T-cell (primary cell): ENCODE results near the gene TRAF4. TPM values are rescaled to one million over a fixed set of nuclear protein-coding genes. Genes with fewer than 3 reads are reported as not detected.
"Not testable (repeated sequence)": the region's sequence is repeated elsewhere in the genome, so short reads cannot be mapped to it uniquely, and the experiment has no call there.

Experiments used
- ATAC-seq, 4 experiments: fragments of 200-7000 bp in 3 of 4; fragments of 150-1000 bp in 1 of 4; cut with Tn5 transposase; replicated peaks in 1 of 4; 1 replicate in 3 of 4; 2 replicates in 1 of 4; pipeline ENCODE4 v1.10.0; 2021; ENCODE audit warnings: moderate library complexity in 3 of 4, mild to moderate bottlenecking in 2 of 4, moderate number of reproducible peaks in 1 of 4
- CTCF ChIA-PET, 2 donors: fragments of 300-600 bp; sonication (Branson Sonifier 250); formaldehyde crosslinking; loops; one replicate each; lab custom pipeline; 2022; ENCODE audit warnings: antibody characterized with exemption in 2 of 2; lab: Charles Lee
- POLR2A ChIA-PET, 2 donors: fragments of 300-600 bp; sonication (Branson Sonifier 250); formaldehyde crosslinking; loops; one replicate each; lab custom pipeline; 2022; ENCODE audit warnings: antibody characterized with exemption in 2 of 2; lab: Charles Lee
- DNase-seq, 35 experiments: peaks; one replicate each; pipeline versions ENCODE4 v3.0.0 to v3.0.0-alpha.2; 2013 to 2023
- H3K27ac ChIP-seq: one replicate; pipeline ENCODE4 v1.5.1; 2013; ENCODE audit warnings: low read length
- H3K27me3 ChIP-seq, 2 experiments: replicated peaks in 1 of 2; 1 replicate in 1 of 2; 2 replicates in 1 of 2; pipeline versions ENCODE4 v1.6.1 to v1.7.0; 2013; ENCODE audit warnings: low read length in 1 of 2, mixed read lengths in 1 of 2; ENCODE audit not compliant: control insufficient read depth in 2 of 2, insufficient read depth in 2 of 2; ENCODE audit errors: extremely low read depth in 1 of 2
- H3K36me3 ChIP-seq, 2 donors: 1 replicate in 1 of 2; 2 replicates in 1 of 2; pipeline versions ENCODE4 v1.6.1 to v1.7.0; 2013; ENCODE audit warnings: low read length in 1 of 2; ENCODE audit not compliant: control insufficient read depth in 2 of 2, insufficient read depth in 1 of 2; ENCODE audit errors: extremely low read depth in 1 of 2
- H3K4me1 ChIP-seq, 2 experiments: 1 replicate in 1 of 2; 2 replicates in 1 of 2; pipeline versions ENCODE4 v1.6.1 to v1.7.0; 2013; ENCODE audit warnings: low read length in 2 of 2, mixed read lengths in 1 of 2; ENCODE audit not compliant: insufficient read depth in 2 of 2, control insufficient read depth in 1 of 2; ENCODE audit errors: extremely low read depth in 1 of 2
- H3K4me3 ChIP-seq, 2 donors: 1 replicate in 1 of 2; 2 replicates in 1 of 2; pipeline versions ENCODE4 v1.5.1 to v1.7.0; 2013; ENCODE audit warnings: mild to moderate bottlenecking in 2 of 2, low read length in 1 of 2, moderate library complexity in 1 of 2; ENCODE audit not compliant: control insufficient read depth in 1 of 2; ENCODE audit errors: extremely low read depth in 1 of 2
- H3K9me3 ChIP-seq: 2 replicates; pipeline ENCODE4 v1.7.0; 2013
- H3K27ac Mint-ChIP-seq, 2 donors: one replicate each; pipeline ENCODE4 v1.8.0; 2020 to 2021; ENCODE audit warnings: mild to moderate bottlenecking in 2 of 2, mixed read lengths in 2 of 2
- H3K27me3 Mint-ChIP-seq, 2 donors: one replicate each; pipeline ENCODE4 v1.8.0; 2021 to 2022; ENCODE audit warnings: mixed read lengths in 2 of 2
- H3K36me3 Mint-ChIP-seq: one replicate; pipeline ENCODE4 v1.8.0; 2021; ENCODE audit warnings: mixed read lengths
- H3K4me1 Mint-ChIP-seq, 3 donors: one replicate each; pipeline ENCODE4 v1.8.0; 2020 to 2022; ENCODE audit warnings: mixed read lengths in 3 of 3, mild to moderate bottlenecking in 1 of 3
- H3K4me3 Mint-ChIP-seq, 3 donors: one replicate each; pipeline ENCODE4 v1.8.0; 2020 to 2022; ENCODE audit warnings: mild to moderate bottlenecking in 3 of 3, mixed read lengths in 3 of 3, moderate library complexity in 3 of 3
- H3K9me3 Mint-ChIP-seq, 3 donors: one replicate each; pipeline ENCODE4 v1.8.0; 2020 to 2022; ENCODE audit warnings: mixed read lengths in 3 of 3
- whole genome bisulfite sequencing: methylation state at CpG from one replicate; pipeline ENCODE4 v1.1.5; 2013; ENCODE audit warnings: missing lambda C conversion rate; ENCODE audit not compliant: insufficient coverage; 5-methylcytosine and 5-hydroxymethylcytosine counted together
- total RNA-seq, 35 experiments: library from RNA in 6 of 35; stranded (reverse) in 6 of 35; fragments of 120-200 nt in 1 of 35; gene quantifications; one replicate each; pipeline versions ENCODE4 v1.2.1 to v1.2.4 and lab custom pipeline; 2013 to 2026

The TRAF4 gene
- total RNA-seq, 5 donors from 2014 or later (not counting 1 experiment from before 2014, with no cell fraction given): 37.5 to 226 (median 42.5) TPM

DNA sequence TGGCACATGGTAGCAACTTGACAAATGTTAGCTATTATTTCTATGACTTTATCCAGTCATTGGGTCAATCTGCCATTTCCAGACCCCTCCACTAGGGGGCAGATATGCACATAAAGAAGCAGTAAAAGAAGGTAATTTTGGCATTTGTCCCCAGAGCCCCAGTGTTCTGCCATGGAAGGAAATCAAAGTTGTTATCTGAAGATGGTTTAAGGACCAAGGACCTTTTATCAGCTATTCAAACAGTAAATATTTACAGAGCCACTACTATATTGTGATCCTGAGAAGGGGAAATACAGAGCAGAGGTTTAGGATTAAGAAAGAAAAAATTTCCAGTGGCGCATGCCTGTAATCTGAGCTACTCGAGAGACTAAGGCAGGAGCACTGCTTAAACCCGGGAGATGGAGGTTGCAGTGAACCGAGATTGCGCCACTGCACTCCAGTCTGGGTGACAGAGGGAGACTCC lies 20.0 kb downstream of the TRAF4 start:
- Histone ChIP-seq H3K4me1 (no peaks in the 10 kb centered on the region), H3K9me3 (no peaks in the 10 kb centered on the region), H3K27me3 (no peaks in the 10 kb centered on the region), H3K27ac (no peak overlapping the region), H3K4me3 (no peak overlapping the region), H3K36me3 (peaks cover 4 to 40% of the 10 kb centered on the region in 2 donors)
- Mint-ChIP-seq H3K4me1 (peaks cover 3 to 6% (median 4%) of the 10 kb centered on the region in 3 donors), H3K4me3 (no peak overlapping the region), H3K9me3 (no peaks in the 10 kb centered on the region), H3K27me3 (no peaks in the 10 kb centered on the region), H3K27ac (peak overlapping the region; percentile 53 to 73), H3K36me3 (peaks cover 16% of the 10 kb centered on the region)
- CTCF ChIA-PET: interaction anchor here (0.6 to 3.0 kb wide), 61 partner anchors 9 to 1040 kb away, joined by 3 to 32 read pairs (median 4); partner anchors contain the start of genes FAM222B (in 2 of the 2), FLOT2 (in 2 of the 2), TLCD1 (in 2 of the 2) and DHRS13 (in 1 of the 2)
- DNase-seq: peak; percentile 31 to 84 (median 70)
- POLR2A ChIA-PET: interaction anchor here in 1 of 2 donors (1.0 kb wide), 1 partner anchor 64 kb away, joined by 3 read pairs; no protein-coding TSS in a partner anchor
- ATAC-seq: peak; percentile 61 to 82 (median 75)
- 83% methylated on average over 1 of the region's 5 CpGs for WGBS

GRCh38 chr17:28765038-28765437 lies 21.2 kb downstream of the TRAF4 start:
- ATAC-seq: no peak
- Mint-ChIP-seq H3K27ac (no peak overlapping the region), H3K4me3 (no peak overlapping the region), H3K9me3 (no peaks in the 10 kb centered on the region), H3K4me1 (peaks cover 4 to 13% (median 7%) of the 10 kb centered on the region in 3 donors), H3K36me3 (peaks cover 8% of the 10 kb centered on the region), H3K27me3 (no peaks in the 10 kb centered on the region)
- no peak overlapping the region for H3K27ac ChIP-seq
- H3K36me3 ChIP-seq: peaks cover 3 to 29% of the 10 kb centered on the region in 2 donors
- DNase-seq: no peak
- no peak overlapping the region for H3K4me3 ChIP-seq
- no peaks in the 10 kb centered on the region for H3K27me3 ChIP-seq
- no peaks in the 10 kb centered on the region for H3K9me3 ChIP-seq
- no peaks in the 10 kb centered on the region for H3K4me1 ChIP-seq
- POLR2A ChIA-PET: interaction anchor here in 1 of 2 donors (1.0 kb wide), 1 partner anchor 37 kb away, joined by 3 read pairs; no protein-coding TSS in a partner anchor
- CTCF ChIA-PET: interaction anchor here (0.6 to 3.0 kb wide), 10 partner anchors 10 to 152 kb away, joined by 3 to 22 read pairs (median 4); partner anchors contain the start of genes DHRS13 (in 1 of the 2), FAM222B (in 1 of the 2), FLOT2 (in 1 of the 2) and NEK8 (in 1 of the 2)
- WGBS: 88% methylated on average over 3 of the region's 4 CpGs

DNA sequence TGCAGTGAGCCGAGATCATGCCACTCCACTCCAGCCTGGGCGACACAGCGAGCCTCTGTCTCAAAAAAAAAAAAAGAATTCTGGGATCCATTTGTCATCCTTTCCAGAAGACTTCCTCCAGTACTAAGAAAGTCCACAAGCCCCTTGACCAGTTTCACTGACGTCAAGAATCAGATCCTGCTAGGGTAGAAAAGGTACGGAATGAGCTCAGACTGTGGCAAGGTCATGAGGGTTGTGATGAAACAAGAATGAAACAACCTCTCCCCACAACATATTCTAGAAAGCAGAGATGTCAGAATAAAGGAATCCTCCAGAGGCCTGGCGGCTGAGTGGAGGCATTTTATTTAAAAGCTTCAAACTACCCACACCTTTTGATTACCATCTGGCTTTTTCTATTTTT lies 29.9 kb downstream of the TRAF4 start:
- Histone ChIP-seq H3K36me3 (peaks cover 0 to 4% of the 10 kb centered on the region in 2 donors), H3K27me3 (no peaks in the 10 kb centered on the region), H3K4me1 (peaks cover 3 to 11% of the 10 kb centered on the region in 2 experiments), H3K9me3 (no peaks in the 10 kb centered on the region), H3K27ac (no peak overlapping the region), H3K4me3 (no peak overlapping the region)
- no peaks in the 10 kb centered on the region for H3K9me3 Mint-ChIP-seq
- no peak for DNase-seq
- no peak overlapping the region for H3K27ac Mint-ChIP-seq
- POLR2A ChIA-PET: interaction anchor here (0.6 to 0.7 kb wide), 3 partner anchors 19 to 1290 kb away, joined by 3 to 6 read pairs (median 4); no protein-coding TSS in a partner anchor
- ATAC-seq: no peak
- no peaks in the 10 kb centered on the region for H3K27me3 Mint-ChIP-seq
- no peaks in the 10 kb centered on the region for H3K36me3 Mint-ChIP-seq
- H3K4me3 Mint-ChIP-seq: no peak overlapping the region
- WGBS: 100% methylated on average over 3 of the region's 6 CpGs
- H3K4me1 Mint-ChIP-seq: peaks cover 26 to 31% (median 27%) of the 10 kb centered on the region in 3 donors
- CTCF ChIA-PET: interaction anchor here (0.5 to 2.4 kb wide), 6 partner anchors 10 to 121 kb away, joined by 3 to 13 read pairs (median 6); no protein-coding TSS in a partner anchor

DNA sequence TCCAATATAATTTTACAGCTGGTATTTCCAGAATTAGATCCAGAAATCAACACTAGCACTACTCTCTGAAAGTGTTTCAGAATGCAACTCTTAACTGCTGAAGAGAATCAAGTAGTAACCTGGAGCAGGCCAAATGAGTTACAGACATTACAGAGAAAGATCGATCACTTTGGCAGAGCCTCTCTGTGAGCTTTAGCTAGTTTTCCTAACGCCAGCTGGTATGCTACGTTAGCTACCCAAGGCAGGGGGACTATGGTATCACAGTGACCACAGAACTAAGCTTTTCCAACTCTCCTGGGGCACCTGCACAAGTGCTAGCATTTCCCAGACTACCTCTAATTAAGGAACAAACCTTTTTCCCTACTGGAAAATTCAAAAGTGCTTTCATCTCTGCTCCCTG lies 30.4 kb downstream of the TRAF4 start:
- no peaks in the 10 kb centered on the region for H3K27me3 ChIP-seq
- no peak overlapping the region for H3K27ac ChIP-seq
- H3K4me1 ChIP-seq: peaks cover 3 to 11% of the 10 kb centered on the region in 2 experiments
- peaks cover 0 to 4% of the 10 kb centered on the region in 2 donors for H3K36me3 ChIP-seq
- Mint-ChIP-seq H3K27me3 (no peaks in the 10 kb centered on the region), H3K9me3 (no peaks in the 10 kb centered on the region), H3K4me3 (no peak overlapping the region), H3K27ac (no peak overlapping the region), H3K36me3 (peaks cover 4% of the 10 kb centered on the region), H3K4me1 (peaks cover 30 to 36% (median 31%) of the 10 kb centered on the region in 3 donors)
- ATAC-seq (no peak), DNase-seq (no peak)
- 97% methylated on average over 3 of the region's 3 CpGs for WGBS
- no peaks in the 10 kb centered on the region for H3K9me3 ChIP-seq
- ChIA-PET POLR2A (interaction anchor here in 1 of 2 donors (0.7 kb wide), 2 partner anchors 354 to 1290 kb away, joined by 4 to 6 read pairs; no protein-coding TSS in a partner anchor), CTCF (interaction anchor here in 1 of 2 donors (0.5 to 2.4 kb wide), 3 partner anchors 11 to 57 kb away, joined by 3 to 13 read pairs (median 8); no protein-coding TSS in a partner anchor)
- H3K4me3 ChIP-seq: no peak overlapping the region

- H3K4me1 Mint-ChIP-seq: peaks cover 37 to 41% (median 38%) of the 10 kb centered on the region in 3 donors
- H3K9me3 ChIP-seq: no peaks in the 10 kb centered on the region
- DNase-seq: no peak
- H3K9me3 Mint-ChIP-seq: no peaks in the 10 kb centered on the region
- CTCF ChIA-PET: interaction anchor here in 1 of 2 donors (0.6 kb wide), 1 partner anchor 90 kb away, joined by 4 read pairs; no protein-coding TSS in a partner anchor
- no CpG with 5 or more reads among the region's 1 CpG for WGBS
- H3K4me3 ChIP-seq: no peak overlapping the region
- ATAC-seq: no peak
- H3K27ac ChIP-seq: no peak overlapping the region
- no peak overlapping the region for H3K4me3 Mint-ChIP-seq
- H3K36me3 Mint-ChIP-seq: peaks cover 14% of the 10 kb centered on the region
- H3K27me3 ChIP-seq: no peaks in the 10 kb centered on the region
- POLR2A ChIA-PET: interaction anchor here in 1 of 2 donors (0.7 kb wide), 1 partner anchor 37 kb away, joined by 6 read pairs; no protein-coding TSS in a partner anchor
- H3K27me3 Mint-ChIP-seq: no peaks in the 10 kb centered on the region
- H3K36me3 ChIP-seq: peaks cover 0 to 6% of the 10 kb centered on the region in 2 donors
- peaks cover 3 to 11% of the 10 kb centered on the region in 2 experiments for H3K4me1 ChIP-seq
- H3K27ac Mint-ChIP-seq: peak overlapping the region; percentile 73 to 91
Observed at GRCh38 chr17:28777178-28777577, 33.4 kb downstream of the TRAF4 start.

- not testable (repeated sequence) for H3K27me3 Mint-ChIP-seq, ATAC-seq, H3K27ac Mint-ChIP-seq, H3K9me3 Mint-ChIP-seq, H3K27ac ChIP-seq, H3K4me3 Mint-ChIP-seq, H3K9me3 ChIP-seq, H3K4me3 ChIP-seq, H3K36me3 ChIP-seq, H3K27me3 ChIP-seq, DNase-seq
- ChIA-PET CTCF (interaction anchor here (0.6 kb wide), 2 partner anchors 9 to 10 kb away, joined by 3 to 4 read pairs; no protein-coding TSS in a partner anchor), POLR2A (interaction anchor here in 1 of 2 donors (0.8 kb wide), 1 partner anchor 100 kb away, joined by 6 read pairs; no protein-coding TSS in a partner anchor)
- Mint-ChIP-seq H3K4me1 (peaks cover 34 to 41% (median 35%) of the 10 kb centered on the region in 3 donors), H3K36me3 (peaks cover 14% of the 10 kb centered on the region)
- peaks cover 3 to 11% of the 10 kb centered on the region in 2 experiments for H3K4me1 ChIP-seq
- WGBS: 100% methylated on average over 7 of the region's 13 CpGs
Observed at GRCh38 chr17:28779601-28780000, 35.8 kb downstream of the TRAF4 start.
